NCI-H128 (cell line): Measurements from ENCODE around the gene NXPH3.

ENCODE experiments used
- DNase-seq: peaks from one replicate; lab custom pipeline; 2025; ENCODE audit not compliant: unreplicated experiment; lab: John Stamatoyannopoulos, UW

NXPH3 gene

DNA sequence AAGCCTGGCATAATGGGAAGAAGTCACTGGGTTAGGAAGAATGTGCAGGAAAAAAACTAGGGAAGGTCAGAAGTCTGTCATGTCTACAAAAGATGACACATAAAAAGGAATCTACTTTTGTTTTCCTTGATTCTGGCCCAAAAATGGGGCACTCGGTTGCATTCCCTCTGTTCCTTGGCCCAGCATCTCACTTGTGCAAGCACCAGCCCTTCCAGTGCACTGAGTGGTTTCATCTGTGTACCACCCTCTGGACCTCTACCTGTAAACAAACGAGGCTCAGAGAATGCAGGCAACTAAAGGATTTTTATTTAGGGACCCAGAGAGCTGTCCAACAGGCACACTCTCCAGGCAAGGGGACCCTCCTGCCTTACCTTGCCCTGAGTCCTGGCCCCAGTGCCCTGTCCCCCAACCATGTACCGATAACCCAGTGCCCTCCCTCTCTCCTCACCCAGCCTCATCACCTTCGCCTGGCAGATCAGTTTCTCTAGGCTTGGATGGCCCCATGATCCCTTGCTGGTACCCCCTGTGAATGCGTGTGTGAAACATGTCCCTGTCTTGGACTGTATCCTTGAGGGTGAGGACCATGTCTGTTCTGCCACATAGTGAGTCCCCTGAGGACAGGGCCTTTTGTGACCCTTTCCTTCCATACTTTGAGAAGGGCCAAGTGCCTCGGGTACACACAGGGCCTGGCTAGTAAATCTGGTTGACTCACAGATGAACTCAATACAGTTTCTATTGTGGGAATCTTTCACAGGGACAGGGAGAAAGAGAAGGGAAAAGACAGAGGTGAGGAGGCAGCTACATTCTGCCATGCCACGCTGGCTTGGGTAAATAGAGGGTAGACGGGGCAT lies 13.3 kb downstream of the NXPH3 start:
- no peak for DNase-seq

- DNase-seq: no peak
Observed at GRCh38 chr17:49589577-49589927, 13.9 kb downstream of the NXPH3 start.

DNA sequence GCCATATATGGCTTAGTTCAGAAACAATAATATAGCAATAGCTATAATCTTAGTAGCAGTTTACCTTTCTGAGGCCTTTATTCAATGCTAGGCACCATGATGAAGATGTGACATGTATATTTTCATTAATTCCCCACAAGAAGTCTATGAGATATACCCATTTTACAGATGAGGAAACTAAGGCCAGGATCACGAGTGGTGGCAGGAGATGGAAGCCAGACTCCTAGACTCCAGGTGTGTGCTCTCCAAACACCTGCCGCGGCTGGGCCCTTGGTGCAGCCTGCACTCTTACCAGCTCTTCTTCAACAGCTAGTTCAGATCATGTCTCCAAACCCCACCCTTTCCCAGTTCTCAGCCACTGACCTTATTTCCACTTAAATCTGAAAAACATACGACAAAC lies 15.2 kb downstream of the NXPH3 start:
- DNase-seq: no peak

- no peak for DNase-seq
Observed at GRCh38 chr17:49592263-49592662, 16.6 kb downstream of the NXPH3 start.

- DNase-seq: no peak
Observed at GRCh38 chr17:49595328-49595727, 19.7 kb downstream of the NXPH3 start.

DNA sequence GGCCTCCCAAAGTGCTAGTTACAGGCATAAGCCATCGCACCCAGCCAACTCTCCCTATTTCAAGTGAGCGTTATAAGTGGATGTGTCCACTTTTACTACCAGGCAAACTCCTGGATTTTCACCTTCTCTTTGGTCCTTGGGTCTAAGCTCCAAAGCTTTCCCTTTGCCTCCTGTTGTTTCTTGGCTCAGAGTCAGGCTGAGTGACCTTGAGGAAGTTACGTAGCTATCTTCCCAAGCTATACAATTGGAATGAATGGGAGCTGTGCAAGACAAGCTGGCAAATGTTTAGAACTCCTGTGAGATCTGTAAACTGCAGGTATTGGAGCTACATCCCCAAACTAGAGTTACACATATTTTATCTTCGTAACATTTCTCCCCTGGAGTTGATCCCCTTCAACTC lies 20.3 kb downstream of the NXPH3 start:
- no peak for DNase-seq

- DNase-seq: no peak
Observed at GRCh38 chr17:49596613-49597244, 21.1 kb downstream of the NXPH3 start.

DNA sequence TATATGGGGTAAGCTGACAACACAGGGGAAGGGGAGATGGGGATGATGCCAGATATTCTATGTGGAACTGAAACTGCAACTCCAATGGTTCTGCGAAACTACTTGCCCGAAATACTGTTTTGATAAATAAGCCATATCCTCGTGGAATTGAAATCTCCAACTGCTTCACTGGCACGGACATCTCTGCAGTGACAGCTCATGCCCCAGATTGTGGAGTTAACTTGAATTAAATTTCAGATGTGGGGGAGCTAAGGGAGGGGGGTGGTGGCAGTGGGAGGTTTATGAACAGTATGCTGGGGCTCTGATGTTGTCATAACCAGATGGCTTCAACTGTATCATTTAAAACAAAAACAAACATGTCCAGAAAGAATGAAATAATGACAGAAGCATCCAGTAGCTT lies 21.8 kb downstream of the NXPH3 start:
- no peak for DNase-seq

- DNase-seq: no peak
Observed at GRCh38 chr17:49597928-49598655, 22.4 kb downstream of the NXPH3 start.

- no peak for DNase-seq
Observed at GRCh38 chr17:49598918-49599317, 23.2 kb downstream of the NXPH3 start.

DNA sequence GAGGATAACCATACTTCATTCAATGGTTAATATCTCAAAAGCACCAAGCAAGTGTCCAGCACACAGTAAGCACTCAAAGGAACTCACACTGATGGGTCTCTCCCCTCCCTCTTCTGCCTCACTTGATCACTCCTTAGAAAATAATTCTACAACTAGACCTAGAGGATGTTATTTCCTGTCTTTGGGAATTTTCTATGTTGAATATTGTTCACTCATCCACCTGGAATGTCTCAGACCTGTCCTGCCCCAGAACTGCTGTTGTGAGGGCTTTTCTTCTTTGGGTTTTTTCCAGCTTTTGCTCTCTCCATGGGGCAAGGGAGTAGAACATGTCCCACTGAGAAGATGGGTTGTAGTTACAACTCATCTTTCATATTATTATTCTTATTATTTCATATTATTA lies 25.3 kb downstream of the NXPH3 start:
- DNase-seq: no peak

DNA sequence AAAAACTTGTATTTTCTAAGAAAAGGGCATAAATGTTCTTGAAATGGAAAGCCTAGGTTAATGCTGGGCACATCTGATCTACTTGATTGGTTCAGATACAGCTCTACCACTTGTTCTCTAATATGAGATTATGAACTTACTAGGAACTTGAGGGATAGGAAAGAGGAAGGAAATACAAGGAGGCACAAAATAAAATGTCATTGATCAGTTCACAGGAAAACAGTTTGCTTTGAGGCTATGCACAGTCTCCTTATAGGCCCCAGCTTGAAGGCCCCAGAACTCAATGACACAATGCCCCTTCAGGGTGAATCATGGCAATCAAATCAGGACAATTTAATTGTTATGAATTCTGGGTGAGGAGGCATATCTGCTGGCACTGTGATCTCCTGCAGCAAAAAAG lies 27.1 kb downstream of the NXPH3 start:
- no peak for DNase-seq

DNA sequence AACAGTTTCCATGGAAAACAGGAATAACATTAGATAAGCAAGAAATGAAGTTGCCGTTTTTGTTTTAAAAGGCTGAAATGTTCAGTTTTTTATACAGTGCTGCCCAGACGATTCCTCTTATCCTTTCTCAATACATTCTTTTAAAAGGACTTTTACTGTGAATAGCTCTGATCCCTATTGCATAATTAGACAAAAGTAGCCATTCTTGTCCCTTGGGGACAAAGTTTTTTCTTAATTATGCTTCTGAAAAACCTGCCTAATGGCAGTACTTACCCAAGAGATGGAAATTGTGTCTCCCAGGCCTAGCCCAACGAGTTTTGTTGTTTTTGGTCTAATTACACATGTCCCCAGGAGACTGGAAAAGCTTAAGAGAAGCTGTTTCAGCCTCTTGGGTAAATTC lies 27.6 kb downstream of the NXPH3 start:
- no peak for DNase-seq

DNA sequence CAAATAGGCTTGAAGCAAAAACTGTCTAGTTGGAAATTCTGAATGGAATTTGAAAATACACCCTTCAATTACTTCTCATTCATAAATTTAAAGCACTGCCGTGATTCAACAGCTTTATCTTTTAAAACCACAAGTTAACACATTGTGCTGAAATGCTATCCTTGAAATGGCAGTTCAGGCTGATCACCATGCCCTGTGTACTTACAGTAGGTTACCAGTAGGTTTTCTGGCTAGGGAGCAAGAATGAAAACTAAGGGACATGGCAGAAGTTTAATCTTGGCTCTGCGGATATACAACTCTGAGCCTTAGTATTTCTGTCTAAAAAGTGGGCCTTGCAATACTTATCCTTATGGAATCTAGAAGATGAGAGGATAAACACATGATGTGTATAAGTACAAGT lies 28.0 kb downstream of the NXPH3 start:
- DNase-seq: no peak

- DNase-seq: no peak
Observed at GRCh38 chr17:49604314-49604869, 28.7 kb downstream of the NXPH3 start.

DNA sequence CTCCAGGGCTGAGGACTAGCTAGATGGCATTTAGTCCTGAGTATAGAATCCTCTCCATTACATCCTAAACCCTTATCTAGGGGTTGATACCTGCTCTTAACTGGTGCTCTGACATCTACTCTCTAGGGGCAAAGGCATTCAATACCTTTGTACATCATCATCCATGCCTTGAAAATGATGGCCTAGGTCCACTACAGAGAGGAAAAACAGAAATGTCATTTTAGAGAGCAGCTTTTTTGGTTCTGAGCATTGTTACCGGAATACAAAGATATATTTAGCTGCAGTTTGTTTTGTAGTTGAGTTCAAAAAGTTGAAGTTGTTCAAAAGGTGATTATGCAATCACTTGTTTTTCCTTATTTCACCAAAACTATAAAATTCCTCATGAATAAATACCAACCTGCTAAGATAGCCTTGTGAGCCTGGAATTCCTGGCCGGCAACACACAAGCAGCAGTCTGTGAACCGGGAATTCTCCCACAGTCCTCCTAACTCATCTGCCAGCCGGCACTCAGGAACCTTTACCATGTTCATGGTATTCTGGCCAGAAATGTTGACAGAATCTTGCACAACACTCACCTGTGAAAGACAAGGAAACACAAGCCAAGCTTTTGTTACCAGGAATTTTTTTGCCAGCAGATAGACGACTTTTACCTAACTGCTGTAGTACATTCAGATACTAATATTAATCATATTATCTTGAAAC lies 35.4 kb downstream of the NXPH3 start:
- no peak for DNase-seq

DNA sequence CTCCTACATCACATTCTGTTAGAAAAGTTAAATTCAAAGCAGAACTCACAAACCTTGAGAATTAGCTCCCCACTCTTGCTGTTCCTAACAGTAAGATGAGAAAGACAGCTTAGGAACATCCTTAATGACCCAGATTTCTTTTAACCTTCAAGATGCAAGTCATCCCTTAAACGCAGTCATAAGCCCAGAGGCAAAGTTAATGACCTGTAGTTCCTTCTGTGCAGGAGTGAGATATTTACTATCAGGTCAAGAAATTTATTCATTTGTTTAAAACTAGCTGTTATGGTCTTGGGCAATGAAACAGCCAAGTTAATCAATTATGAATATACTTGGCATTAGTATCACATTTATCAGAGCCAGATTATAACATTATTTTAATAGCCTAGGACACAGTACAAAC lies 37.1 kb downstream of the NXPH3 start:
- DNase-seq: no peak

DNA sequence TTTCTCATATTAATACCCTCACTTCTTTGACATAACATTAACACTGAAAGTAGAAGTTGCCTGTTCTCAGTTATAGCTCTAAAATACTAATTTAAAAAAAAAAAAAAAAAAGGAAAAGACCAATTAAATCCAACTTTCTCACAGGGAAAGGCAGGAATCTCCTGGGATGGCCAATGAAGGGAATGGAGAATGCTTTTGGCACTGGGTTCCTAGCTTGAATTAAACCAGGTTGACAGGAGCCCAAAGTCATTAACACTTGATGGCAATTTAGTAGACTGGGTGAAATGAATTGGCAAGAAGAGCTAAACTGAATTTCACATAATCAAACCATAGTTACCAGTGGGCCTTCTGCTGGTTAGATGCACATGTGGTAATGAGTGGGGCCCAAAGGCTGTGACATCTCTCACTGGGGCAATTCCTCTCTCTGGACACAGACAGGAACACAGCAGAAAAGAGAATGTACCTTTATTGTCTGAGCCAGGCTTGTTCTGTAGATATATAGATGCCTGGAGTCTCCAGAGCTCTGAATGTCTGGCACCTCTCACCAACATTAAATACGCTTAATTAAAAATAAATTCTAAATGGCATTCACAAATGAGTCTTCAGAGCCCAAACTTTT lies 37.6 kb downstream of the NXPH3 start:
- DNase-seq: no peak

DNA sequence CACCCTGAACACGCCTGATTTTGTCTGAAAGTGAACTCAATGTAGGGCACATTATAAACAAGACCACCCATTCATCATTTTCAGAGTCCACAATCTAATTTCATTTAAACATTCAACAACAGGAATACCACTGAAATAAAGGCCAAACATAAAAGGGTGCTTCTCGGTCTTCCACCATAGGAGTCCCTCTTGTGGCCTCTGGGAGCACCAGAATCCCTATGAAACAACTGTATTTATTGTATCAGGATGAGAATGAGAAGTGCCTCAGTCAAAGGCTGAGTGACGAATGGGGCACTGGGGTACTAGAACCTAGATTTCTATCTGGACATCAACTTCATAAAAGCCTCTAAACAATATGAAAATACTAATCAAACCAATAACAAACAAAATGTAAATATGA lies 40.4 kb downstream of the NXPH3 start:
- DNase-seq: no peak

GRCh38 chr17:49616601-49617131 lies 41.0 kb downstream of the NXPH3 start:
- DNase-seq: no peak
